BJ (cell line): Measurements from ENCODE around the gene CPVL. TPM values are rescaled to one million over a fixed set of nuclear protein-coding genes. Genes with fewer than 3 reads are reported as not detected.

ENCODE experiments used
- CTCF ChIA-PET: fragments of 350-600 bp; formaldehyde crosslinking; extraction: SDS; loops from one replicate; lab custom pipeline; 2021; ENCODE audit warnings: antibody characterized with exemption, inconsistent platforms; lab: Yijun Ruan, JAX
- POLR2A ChIA-PET: fragments of 300-600 bp; sonication (Branson Sonifier 250); formaldehyde crosslinking; extraction: SDS; loops from one replicate; lab custom pipeline; 2021; ENCODE audit warnings: antibody characterized with exemption; lab: Charles Lee
- DNase-seq: peaks from one replicate; pipeline ENCODE4 v3.0.0-alpha.2; 2011; ENCODE audit warnings: low read depth
- H3K27me3 ChIP-seq: 2 replicates; pipeline ENCODE4 v1.6.0; 2011; ENCODE audit warnings: low read length; ENCODE audit not compliant: control insufficient read depth, insufficient read depth
- H3K36me3 ChIP-seq: 2 replicates; pipeline ENCODE4 v1.5.1; 2011; ENCODE audit warnings: low read length; ENCODE audit not compliant: control insufficient read depth, insufficient read depth
- H3K4me3 ChIP-seq: 2 replicates; pipeline ENCODE4 v1.5.1; 2011; ENCODE audit warnings: low read depth, mild to moderate bottlenecking, control low read depth, low read length
- polyA plus RNA-seq: library from polyadenylated mRNA; depleted of rRNA; stranded (reverse); fragments of >200 nt; gene quantifications from 2 replicates; pipeline ENCODE4 v1.2.3, GENCODE V29; 2011
- TF ChIP-seq, protein P1 (sequence below): IDR thresholded peaks from 2 replicates; pipeline ENCODE4 v1.5.1; 2011; ENCODE audit warnings: low read depth, mild to moderate bottlenecking, control low read depth, inconsistent platforms, low read length, moderate library complexity; ENCODE audit not compliant: insufficient read depth

The CPVL gene
- polyA plus RNA-seq, 1 experiment: not detected

DNA sequence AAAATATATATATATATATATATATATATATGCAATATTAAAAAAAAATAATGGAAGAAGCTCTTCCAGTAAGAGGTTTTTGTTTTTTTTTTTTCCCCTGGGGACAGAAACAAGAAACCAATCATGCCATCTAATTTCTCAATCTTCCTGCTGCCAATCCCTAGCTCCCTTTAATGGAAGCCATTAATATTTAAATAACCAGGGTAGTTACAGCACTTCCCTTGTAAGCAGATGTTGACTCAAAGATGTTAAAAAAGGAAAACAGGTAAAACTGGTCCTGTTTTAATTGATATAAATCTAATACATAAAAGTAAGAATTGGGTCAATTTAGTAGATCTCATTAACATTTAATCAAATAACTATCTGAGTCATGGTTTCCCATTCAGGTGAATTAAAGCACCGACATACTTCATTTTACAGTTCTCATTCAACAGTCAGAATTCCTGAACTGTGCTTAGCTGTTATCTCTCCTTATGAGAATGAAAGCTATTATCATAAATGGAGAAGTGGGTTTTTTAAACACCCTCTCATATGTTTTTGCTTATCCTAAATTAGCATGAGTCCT lies 22.6 kb downstream of the CPVL start:
- no peaks in the 10 kb centered on the region for H3K27me3 ChIP-seq
- TF ChIP-seq, protein P1, sequence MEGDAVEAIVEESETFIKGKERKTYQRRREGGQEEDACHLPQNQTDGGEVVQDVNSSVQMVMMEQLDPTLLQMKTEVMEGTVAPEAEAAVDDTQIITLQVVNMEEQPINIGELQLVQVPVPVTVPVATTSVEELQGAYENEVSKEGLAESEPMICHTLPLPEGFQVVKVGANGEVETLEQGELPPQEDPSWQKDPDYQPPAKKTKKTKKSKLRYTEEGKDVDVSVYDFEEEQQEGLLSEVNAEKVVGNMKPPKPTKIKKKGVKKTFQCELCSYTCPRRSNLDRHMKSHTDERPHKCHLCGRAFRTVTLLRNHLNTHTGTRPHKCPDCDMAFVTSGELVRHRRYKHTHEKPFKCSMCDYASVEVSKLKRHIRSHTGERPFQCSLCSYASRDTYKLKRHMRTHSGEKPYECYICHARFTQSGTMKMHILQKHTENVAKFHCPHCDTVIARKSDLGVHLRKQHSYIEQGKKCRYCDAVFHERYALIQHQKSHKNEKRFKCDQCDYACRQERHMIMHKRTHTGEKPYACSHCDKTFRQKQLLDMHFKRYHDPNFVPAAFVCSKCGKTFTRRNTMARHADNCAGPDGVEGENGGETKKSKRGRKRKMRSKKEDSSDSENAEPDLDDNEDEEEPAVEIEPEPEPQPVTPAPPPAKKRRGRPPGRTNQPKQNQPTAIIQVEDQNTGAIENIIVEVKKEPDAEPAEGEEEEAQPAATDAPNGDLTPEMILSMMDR: no peak
- POLR2A ChIA-PET: interaction anchor here (0.6 kb wide), 1 partner anchor 124 kb away, joined by 5 read pairs; no protein-coding TSS in a partner anchor
- H3K4me3 ChIP-seq: no peak overlapping the region
- DNase-seq: no peak
- CTCF ChIA-PET: interaction anchor here (1.2 to 1.4 kb wide), 2 partner anchors 197 to 202 kb away, joined by 4 read pairs; no protein-coding TSS in a partner anchor
- no peaks in the 10 kb centered on the region for H3K36me3 ChIP-seq

DNA sequence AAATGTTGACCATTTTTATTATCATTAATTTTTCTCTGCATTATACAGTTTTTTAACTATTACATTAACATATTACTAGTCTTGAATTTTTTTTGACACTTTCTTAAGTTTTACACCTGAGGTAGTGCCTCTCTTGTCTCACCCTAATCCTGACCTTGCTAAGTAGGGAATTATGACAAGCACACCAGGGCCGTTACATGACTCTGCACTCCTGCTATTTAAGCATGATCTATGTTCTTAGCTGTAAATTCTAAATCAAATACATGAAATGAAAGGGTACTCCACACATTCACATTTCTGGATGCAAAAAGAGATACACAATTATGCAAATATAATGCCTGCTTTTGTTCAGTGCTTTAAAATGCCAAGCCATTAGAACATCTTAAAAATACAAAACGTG lies 23.6 kb downstream of the CPVL start:
- ChIA-PET CTCF (interaction anchor here (1.2 to 1.4 kb wide), 2 partner anchors 196 to 201 kb away, joined by 4 read pairs; no protein-coding TSS in a partner anchor), POLR2A (no interaction called here)
- no peaks in the 10 kb centered on the region for H3K27me3 ChIP-seq
- no peaks in the 10 kb centered on the region for H3K36me3 ChIP-seq
- DNase-seq: no peak
- H3K4me3 ChIP-seq: no peak overlapping the region
- TF ChIP-seq, protein P1: no peak

DNA sequence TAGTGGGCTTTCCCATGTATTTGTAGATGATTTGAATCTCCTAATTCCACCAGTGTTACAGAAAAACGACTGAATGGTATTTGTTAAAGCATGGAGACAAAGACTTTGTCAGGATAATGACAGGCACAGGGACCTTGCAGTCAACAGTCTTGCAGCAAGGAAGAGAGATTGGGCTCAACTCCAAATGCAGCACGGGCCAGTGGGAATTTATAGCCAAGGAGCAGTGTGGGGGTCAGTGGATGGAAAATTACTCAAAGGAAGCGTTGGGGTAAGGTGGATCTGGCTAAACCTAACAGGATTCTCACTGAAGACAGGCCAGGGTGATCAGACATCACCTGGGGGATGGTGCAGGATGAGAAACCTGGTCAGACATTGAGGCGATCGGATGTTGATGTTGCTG lies 24.3 kb downstream of the CPVL start:
- ChIA-PET CTCF (no interaction called here), POLR2A (no interaction called here)
- H3K4me3 ChIP-seq: no peak overlapping the region
- TF ChIP-seq, protein P1: no peak
- no peak for DNase-seq
- H3K27me3 ChIP-seq: no peaks in the 10 kb centered on the region
- no peaks in the 10 kb centered on the region for H3K36me3 ChIP-seq

DNA sequence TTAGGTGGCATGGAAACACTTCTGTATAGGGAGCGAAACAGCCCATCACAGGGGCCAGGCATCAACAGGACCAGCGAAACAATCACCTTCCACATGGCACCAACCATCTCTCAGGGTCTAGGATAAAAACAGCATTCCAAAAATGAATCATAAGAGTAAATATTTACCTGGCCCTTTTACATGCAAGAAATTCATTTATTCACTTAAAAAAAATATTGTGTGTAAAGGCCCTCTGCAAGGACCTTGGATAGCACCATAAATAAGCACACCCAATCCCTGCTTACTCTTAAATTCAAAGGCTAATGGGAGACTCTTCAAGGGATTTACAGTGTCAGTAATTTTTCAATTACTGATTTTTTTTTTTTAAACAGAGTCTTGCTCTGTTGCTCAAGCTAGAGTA lies 25.4 kb downstream of the CPVL start:
- Histone ChIP-seq H3K4me3 (no peak overlapping the region), H3K27me3 (no peaks in the 10 kb centered on the region), H3K36me3 (no peaks in the 10 kb centered on the region)
- TF ChIP-seq, protein P1: no peak
- ChIA-PET POLR2A (no interaction called here), CTCF (interaction anchor here (1.9 kb wide), 1 partner anchor 199 kb away, joined by 9 read pairs; no protein-coding TSS in a partner anchor)
- DNase-seq: no peak

DNA sequence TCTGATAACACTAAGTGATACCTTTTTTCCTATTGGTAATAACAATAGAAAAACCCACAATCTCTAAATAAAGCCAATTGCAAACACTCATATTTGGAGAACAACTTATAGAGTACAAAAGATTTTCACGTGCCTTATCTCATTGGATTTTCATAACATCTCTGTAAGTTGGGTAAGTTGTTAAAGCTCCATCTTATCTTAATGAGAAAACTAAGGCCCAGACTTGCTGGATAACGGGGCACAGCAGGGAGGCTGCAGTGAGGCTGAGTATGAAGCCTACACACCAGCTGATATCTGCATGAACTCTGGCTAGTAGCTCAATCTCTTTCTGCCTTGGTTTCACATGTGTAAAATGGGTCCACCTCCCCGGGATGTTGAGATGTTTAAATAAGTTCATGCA lies 26.8 kb downstream of the CPVL start:
- Histone ChIP-seq H3K27me3 (no peaks in the 10 kb centered on the region), H3K36me3 (no peaks in the 10 kb centered on the region), H3K4me3 (no peak overlapping the region)
- CTCF ChIA-PET: interaction anchor here (1.9 kb wide), 2 partner anchors 13 to 198 kb away, joined by 7 to 9 read pairs; no protein-coding TSS in a partner anchor
- DNase-seq: no peak
- POLR2A ChIA-PET: interaction anchor here (0.6 kb wide), 1 partner anchor 708 kb away, joined by 3 read pairs; no protein-coding TSS in a partner anchor
- TF ChIP-seq, protein P1: no peak
